Fibroblast of skin of right biceps (primary cell): ENCODE measurements around the gene NOL4L.
A peak's percentile ranks its signal among the peaks of the same experiment; 100 is the strongest.

Source experiments
- DNase-seq: peaks from one replicate; pipeline ENCODE4 v3.0.0-alpha.2; 2013

NOL4L gene, protein sequence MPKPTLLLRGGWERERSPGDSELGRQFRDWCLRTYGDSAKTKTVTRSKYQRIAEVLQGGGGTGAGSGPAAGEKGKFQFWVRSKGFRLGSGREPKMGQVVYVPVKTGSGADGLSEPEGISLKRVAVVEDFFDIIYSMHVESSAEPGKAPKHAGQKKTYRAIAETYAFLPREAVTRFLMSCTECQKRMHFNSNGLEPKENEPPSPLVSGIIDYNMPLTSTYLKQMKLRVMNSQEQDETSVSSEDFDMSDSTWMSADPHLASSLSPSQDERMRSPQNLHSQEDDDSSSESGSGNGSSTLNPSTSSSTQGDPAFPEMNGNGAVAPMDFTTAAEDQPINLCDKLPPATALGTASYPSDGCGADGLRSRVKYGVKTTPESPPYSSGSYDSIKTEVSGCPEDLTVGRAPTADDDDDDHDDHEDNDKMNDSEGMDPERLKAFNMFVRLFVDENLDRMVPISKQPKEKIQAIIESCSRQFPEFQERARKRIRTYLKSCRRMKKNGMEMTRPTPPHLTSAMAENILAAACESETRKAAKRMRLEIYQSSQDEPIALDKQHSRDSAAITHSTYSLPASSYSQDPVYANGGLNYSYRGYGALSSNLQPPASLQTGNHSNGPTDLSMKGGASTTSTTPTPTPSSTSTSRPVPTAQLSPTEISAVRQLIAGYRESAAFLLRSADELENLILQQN

DNA sequence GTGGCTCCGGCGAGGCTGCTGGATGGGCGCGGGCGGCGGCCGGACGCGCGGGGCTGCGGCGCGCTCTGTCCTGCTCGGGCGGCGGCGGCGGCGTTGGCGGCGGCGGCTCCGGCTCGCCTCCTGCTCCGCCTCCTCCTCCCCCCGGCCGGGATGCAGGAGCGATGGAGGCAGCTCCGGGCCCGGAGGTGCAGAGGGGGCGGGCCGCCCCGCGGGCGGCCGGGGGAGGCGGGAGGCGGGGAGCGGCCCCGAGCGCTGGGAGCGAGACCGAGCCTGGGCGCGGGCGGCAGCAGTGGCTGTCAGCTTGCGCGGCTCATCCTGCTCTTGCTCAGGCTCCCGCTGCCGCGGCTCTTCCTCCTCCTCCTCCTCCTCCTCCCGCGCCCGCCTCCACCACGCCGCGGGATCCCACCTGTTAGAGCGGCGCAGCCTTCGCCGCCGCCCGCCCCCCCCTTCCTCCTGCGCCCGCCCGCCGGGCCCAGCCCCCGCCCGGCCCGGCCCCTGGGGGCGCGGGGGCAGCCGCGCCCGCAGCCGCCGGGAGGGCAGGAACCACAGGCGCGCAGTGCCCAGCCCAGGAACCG is at the start of gene NOL4L:
Gene NOL4L, minus strand, starts transcription at position 323 of the 575 bp plus-strand sequence. CDS start 443 bp downstream, outside the sequence.
- DNase-seq, result peak; percentile 28

DNA sequence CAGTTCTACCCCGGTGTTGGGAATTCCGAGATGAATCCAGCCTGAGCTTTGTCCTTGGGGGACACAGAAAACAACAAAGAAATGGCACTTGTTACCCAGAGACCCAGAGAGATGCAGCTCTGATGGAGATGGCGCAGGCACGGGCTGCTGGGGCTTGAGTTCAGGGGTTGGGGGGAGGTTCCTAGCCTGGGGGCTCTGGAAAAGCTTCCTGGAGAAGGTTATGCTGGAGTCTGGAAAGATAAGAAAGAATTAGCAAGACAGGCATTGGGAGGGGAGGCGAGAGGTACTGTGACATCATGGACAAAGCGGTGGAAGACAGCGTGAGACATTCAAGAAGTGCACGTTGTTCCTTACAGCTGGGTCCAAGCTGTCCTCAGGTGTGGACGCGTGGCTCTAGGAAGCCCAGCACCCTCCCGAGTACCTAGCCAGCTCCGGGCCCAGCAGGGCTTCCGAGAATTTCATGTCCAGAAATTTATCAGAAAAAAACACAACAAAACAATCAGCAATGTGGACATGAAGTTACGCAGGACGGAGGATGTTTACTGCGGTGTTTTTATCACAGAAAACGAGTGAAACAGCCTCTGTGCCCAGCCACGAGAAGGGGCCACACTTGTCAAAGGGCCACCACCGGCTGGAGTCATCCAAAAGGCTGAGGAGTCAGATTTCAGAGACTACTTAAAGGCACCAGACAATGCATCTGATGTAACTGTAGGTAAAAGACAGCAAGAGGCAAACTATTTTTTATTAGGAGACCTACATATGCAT is 49.1 kb upstream of the NOL4L start:
- peak; percentile 32 for DNase-seq

- no peak for DNase-seq
Observed at GRCh38 chr20:32632461-32633354, 47.6 kb upstream of the NOL4L start.

GRCh38 chr20:32631933-32632460 is 46.9 kb upstream of the NOL4L start:
- DNase-seq, result no peak

DNA sequence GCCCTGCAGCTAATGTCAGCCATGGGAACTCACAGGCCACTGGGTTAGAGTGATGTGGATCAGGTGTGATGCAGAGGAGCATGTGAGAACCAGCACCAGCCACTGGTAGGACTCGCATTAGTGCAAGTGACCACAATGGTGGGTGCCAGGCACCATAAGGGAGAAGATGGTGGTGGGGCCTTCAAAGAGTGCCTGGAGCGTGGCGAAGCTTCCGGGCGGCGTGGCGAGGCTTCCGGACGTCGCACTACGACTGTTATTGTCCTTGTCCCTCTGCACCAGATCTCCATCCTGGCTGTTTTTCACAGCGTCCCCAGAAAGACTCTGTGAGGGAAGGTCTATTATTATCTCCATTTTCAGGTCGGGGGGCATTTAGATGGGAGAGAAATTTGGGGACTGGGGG is 44.7 kb upstream of the NOL4L start:
- DNase-seq, result no peak

- no peak for DNase-seq
Observed at GRCh38 chr20:32628960-32629530, 43.9 kb upstream of the NOL4L start.

DNA sequence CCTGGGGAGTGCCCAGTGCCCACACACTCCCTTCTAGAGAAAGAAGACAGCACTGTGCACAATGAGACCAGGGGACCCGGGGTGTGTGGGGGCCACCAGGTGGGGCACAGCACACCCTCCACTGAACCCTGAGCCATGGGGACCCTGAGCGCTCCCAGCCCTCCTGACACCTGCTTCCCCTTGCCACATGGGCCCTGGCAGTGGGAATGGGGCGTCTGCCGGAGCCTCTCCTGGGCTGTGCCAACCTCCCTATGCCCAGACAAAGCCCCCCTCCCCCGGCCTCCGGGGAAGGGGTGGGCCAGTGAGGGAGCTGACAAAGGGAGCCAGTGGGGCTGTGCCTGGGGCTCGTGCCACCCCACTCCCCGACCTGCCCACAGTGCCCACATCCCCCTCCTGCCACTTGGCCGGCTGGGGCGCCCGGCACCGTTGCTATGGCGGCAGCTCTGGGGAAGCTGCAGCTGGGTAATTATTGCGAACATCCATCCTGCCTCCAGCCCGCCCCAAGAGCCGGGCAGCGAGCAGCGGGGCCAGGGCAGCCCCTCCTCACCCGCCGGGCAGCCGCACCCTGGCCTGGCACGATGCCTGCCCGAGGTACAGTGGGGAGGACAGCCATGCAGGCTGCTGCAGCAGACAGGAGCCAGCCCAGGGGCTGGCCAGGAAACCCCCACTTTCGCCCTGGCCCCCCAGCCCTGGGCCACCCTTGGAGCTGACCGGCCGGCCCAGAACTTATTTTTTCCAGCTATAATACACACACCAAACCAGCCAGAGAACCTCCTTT is 41.9 kb upstream of the NOL4L start:
- no peak for DNase-seq

DNA sequence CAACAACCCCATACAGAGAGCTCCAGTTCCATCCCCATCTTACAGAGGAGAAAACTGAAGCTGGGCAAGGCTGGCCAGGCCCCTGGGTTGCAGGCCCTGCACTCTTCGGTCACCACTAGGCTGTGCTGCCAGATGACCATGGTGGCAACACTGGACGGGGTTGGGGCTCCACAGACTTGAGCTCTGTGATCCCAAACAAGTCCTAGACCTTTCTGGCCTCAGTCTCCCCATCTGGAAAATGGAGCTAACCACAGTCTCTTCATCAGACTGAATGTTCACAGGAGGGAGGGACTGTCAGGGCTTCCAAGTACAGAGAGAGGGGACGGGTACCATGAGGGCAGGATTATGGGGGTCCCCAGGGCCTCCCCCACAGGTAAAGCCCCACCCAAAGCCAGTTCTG is 41.3 kb upstream of the NOL4L start:
- DNase-seq, result no peak

GRCh38 chr20:32625996-32626395 is 40.9 kb upstream of the NOL4L start:
- no peak for DNase-seq

DNA sequence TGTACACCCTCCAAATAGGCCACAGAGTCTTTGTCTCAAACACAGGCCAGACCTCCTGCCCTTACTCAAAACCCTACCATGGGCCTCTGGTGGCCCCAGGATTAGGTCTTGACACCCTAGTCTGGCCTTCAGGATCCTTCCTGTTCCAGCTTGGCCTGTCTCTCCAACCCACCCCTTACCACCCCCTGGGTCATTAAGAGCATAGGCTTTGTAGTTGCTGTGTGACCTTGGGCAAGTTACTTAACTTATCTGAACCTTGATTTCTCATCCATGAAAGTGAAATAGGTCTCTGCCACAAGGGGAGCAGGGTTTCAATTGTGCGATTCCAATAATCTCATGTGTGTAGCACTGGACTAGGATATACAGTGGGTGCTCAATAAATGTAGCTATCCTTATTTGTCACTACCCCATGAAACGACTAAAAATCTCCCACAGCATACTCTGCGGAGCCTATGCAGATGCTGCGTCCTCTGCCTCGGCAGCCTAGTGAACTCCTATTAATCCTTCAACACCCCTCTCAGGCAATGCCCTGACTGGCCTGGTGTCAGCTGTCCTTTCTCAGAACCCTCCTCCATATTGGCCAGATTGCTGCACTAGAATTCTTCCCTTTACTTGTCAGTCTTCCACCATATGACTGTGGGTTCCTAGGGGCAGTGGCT is 39.7 kb upstream of the NOL4L start:
- no peak for DNase-seq

DNA sequence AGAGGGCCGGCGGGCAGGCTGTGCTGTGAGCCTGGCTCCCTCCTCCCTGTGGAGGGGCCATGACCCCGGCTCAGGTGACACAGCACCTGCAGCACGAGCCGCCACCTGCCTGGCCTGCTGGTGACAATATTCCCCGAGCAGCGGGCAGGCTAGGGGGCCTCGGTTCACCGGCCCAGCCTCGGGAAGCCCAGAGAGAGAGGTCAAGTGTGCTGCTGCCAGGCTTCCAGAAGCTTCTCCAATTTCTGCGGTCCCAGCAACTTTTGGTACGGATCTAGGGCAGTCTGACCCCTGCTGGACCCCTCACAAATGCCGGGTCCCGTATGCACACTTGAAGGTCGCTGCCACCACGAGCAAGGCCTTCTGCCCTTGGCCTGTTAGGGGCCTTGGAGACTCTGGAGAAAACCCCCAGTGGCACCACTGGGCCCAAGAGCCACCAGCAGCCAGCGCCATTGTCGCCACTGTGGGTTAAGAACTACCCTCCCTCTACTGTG is 38.6 kb upstream of the NOL4L start:
- no peak for DNase-seq

GRCh38 chr20:32622585-32623468 is 37.7 kb upstream of the NOL4L start:
- DNase-seq, result no peak

DNA sequence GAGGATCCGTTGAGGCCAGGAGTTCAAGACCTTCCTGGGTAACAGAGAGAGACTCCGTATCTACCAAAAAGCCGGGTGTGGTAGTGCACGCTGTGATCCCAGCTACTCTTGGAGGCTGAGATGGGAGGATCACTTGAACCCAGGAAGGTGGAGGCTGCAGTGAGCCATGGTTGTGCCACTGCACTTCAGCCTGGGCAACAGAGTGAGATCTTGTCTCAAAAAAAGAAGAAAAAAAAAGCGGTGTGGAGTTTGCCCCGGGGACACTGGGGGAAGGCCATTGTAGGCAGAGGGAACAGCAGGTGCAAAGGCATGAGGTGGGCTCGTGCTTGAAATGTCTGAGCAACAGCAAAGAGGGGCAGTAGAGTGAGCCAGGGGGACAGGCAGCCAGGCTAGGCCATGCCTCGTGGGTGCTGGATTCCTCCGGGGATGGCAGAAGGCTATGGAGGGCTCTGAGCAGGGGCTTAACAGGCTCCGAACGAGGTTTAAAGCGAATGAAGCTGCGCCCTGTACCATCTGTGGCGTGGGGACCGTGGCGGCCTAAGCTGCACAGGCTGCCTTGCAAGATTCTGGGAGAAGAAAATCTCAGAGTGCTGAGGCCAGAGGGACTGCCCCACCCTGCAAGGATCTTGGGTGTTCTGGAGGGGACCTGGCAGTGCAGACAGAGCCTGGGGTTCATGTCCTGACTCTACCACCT is 36.9 kb upstream of the NOL4L start:
- DNase-seq, result no peak

- DNase-seq, result no peak
Observed at GRCh38 chr20:32621071-32621890, 36.1 kb upstream of the NOL4L start.

GRCh38 chr20:32619586-32619985 is 34.5 kb upstream of the NOL4L start:
- no peak for DNase-seq

GRCh38 chr20:32614772-32615171 is 29.6 kb upstream of the NOL4L start:
- DNase-seq, result no peak

DNA sequence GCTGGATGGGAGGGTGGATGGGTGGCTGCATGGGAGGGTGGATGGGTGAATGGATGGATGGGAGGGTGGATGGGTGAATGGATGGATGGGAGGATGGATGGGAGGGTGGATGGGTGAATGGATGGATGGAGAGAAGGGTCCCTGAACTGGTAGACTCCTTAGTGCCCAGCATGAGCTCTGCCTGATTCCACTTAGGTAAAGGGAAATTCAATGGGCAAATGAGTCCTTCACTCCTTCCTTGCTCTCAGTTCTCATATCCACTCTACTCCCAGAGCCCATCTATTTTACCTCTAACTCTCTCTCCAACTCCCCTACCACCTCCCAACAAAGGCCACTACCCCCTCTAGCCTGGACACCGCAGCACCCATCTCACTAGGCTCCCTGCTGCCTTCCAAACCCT is 29.2 kb upstream of the NOL4L start:
- no peak for DNase-seq
